ENCODE results near the gene TMEM158.

Gene TMEM158

DNA sequence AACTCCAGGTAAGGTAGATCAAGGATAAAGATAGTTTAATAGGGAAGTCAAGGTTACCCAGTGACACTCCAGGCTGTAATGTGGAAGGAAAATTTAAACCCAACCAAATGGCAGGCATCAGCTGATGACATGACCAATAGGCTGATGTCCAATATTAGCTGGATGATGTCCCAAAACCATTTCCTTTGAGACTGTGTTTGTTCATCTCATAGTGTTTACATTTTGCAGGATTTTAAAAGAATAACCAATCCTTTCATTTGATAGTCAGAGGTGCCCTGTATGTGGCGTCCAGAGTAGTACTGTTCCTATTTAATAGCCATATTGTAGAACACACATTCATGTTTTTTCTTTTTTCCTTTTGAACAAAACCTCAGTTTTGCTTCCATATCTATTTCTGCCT lies 23.3 kb upstream of the TMEM158 start:
- TF ChIP-seq RAD21 (IDR thresholded peaks at IDR 0.05; ENCODE audit: low read depth) (no peak), EGR1 (IDR thresholded peaks at IDR 0.05) (no peak), CEBPB (IDR thresholded peaks at IDR 0.05) (no peak), NFIC (IDR thresholded peaks at IDR 0.05) (no peak), YY1 (IDR thresholded peaks at IDR 0.05; ENCODE audit: low read depth) (no peak), ZBTB7A (IDR thresholded peaks at IDR 0.05; ENCODE audit: low read depth) (no peak), TAF1 (IDR thresholded peaks at IDR 0.05; ENCODE audit: low read depth) (no peak), CREB1 (IDR thresholded peaks at IDR 0.05; ENCODE audit: low read depth) (no peak), TCF12 (IDR thresholded peaks at IDR 0.05; ENCODE audit: low read depth) (no peak), TEAD4 (IDR thresholded peaks at IDR 0.05) (no peak)
- TF ChIP-seq, protein P1, sequence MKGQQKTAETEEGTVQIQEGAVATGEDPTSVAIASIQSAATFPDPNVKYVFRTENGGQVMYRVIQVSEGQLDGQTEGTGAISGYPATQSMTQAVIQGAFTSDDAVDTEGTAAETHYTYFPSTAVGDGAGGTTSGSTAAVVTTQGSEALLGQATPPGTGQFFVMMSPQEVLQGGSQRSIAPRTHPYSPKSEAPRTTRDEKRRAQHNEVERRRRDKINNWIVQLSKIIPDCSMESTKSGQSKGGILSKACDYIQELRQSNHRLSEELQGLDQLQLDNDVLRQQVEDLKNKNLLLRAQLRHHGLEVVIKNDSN (IDR thresholded peaks at IDR 0.05): no peak
- TF ChIP-seq, protein P2, sequence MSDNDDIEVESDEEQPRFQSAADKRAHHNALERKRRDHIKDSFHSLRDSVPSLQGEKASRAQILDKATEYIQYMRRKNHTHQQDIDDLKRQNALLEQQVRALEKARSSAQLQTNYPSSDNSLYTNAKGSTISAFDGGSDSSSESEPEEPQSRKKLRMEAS (IDR thresholded peaks at IDR 0.05): no peak

DNA sequence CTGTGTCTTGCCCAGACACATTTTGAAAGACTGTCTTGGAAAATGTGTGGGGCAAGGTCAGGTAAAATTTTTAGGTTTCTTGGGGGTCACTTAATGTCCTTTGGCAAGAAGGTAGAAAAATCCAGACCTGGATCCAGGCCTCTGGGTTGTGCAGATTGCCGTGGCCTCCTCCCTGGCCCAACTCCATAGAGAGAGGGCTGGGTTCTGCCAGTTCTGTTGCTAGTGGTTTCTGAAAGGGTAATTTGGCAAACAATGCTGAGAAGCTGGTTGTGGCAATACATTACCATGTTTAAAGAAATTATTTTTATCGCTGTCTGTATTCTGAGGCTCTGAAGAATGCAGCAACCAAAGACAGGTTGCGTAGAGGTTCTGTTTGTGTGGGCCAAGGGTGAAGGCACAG lies 20.2 kb upstream of the TMEM158 start:
- no peak for TF ChIP-seq EP300 (IDR thresholded peaks at IDR 0.05; ENCODE audit: borderline replicate concordance)
- TF ChIP-seq TAF1 (IDR thresholded peaks at IDR 0.05; ENCODE audit: low read depth): no peak
- TF ChIP-seq, protein P1 (IDR thresholded peaks at IDR 0.05): no peak
- no peak for TF ChIP-seq CREB1 (IDR thresholded peaks at IDR 0.05; ENCODE audit: low read depth)
- no peak for TF ChIP-seq RAD21 (IDR thresholded peaks at IDR 0.05; ENCODE audit: low read depth)
- no peak for TF ChIP-seq FOXM1 (IDR thresholded peaks at IDR 0.05; ENCODE audit: borderline replicate concordance, low read depth)
- no peak for TF ChIP-seq CEBPB (IDR thresholded peaks at IDR 0.05)
- no peak for TF ChIP-seq NFIC (IDR thresholded peaks at IDR 0.05)
- no peak for TF ChIP-seq EGR1 (IDR thresholded peaks at IDR 0.05)
- TF ChIP-seq YY1 (IDR thresholded peaks at IDR 0.05; ENCODE audit: low read depth): no peak

DNA sequence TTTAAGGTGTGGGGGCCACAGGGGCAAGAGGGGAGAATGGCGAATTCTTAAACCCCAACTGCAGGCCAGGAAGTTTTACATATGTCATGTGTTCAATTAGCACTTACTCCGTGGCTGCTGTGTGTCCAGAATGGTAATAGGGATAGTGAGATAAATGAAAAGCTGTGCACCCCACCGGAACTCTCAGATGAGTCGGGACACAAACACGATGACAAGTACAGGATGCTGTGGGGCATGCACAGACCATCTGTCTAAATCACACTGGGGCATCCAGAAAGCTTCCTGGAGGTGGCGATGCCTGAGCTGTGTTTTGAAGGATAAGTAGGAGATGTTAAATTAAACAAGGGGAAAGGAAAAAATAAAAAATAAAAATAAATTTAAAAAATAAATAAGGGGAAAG lies 18.3 kb upstream of the TMEM158 start:
- no peak for TF ChIP-seq TCF12 (IDR thresholded peaks at IDR 0.05; ENCODE audit: low read depth)
- no peak for TF ChIP-seq EP300 (IDR thresholded peaks at IDR 0.05; ENCODE audit: borderline replicate concordance)
- no peak for TF ChIP-seq RAD21 (IDR thresholded peaks at IDR 0.05; ENCODE audit: low read depth)
- TF ChIP-seq ZBTB7A (IDR thresholded peaks at IDR 0.05; ENCODE audit: low read depth): no peak
- TF ChIP-seq CREB1 (IDR thresholded peaks at IDR 0.05; ENCODE audit: low read depth): no peak
- TF ChIP-seq, protein P3, sequence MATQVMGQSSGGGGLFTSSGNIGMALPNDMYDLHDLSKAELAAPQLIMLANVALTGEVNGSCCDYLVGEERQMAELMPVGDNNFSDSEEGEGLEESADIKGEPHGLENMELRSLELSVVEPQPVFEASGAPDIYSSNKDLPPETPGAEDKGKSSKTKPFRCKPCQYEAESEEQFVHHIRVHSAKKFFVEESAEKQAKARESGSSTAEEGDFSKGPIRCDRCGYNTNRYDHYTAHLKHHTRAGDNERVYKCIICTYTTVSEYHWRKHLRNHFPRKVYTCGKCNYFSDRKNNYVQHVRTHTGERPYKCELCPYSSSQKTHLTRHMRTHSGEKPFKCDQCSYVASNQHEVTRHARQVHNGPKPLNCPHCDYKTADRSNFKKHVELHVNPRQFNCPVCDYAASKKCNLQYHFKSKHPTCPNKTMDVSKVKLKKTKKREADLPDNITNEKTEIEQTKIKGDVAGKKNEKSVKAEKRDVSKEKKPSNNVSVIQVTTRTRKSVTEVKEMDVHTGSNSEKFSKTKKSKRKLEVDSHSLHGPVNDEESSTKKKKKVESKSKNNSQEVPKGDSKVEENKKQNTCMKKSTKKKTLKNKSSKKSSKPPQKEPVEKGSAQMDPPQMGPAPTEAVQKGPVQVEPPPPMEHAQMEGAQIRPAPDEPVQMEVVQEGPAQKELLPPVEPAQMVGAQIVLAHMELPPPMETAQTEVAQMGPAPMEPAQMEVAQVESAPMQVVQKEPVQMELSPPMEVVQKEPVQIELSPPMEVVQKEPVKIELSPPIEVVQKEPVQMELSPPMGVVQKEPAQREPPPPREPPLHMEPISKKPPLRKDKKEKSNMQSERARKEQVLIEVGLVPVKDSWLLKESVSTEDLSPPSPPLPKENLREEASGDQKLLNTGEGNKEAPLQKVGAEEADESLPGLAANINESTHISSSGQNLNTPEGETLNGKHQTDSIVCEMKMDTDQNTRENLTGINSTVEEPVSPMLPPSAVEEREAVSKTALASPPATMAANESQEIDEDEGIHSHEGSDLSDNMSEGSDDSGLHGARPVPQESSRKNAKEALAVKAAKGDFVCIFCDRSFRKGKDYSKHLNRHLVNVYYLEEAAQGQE (IDR thresholded peaks at IDR 0.05; ENCODE audit: low read depth): no peak
- no peak for TF ChIP-seq CEBPB (IDR thresholded peaks at IDR 0.05)
- no peak for TF ChIP-seq NFIC (IDR thresholded peaks at IDR 0.05)
- TF ChIP-seq, protein P1 (IDR thresholded peaks at IDR 0.05): no peak
- no peak for TF ChIP-seq EGR1 (IDR thresholded peaks at IDR 0.05)
- TF ChIP-seq, protein P2 (IDR thresholded peaks at IDR 0.05): no peak
- TF ChIP-seq FOXM1 (IDR thresholded peaks at IDR 0.05; ENCODE audit: borderline replicate concordance, low read depth): no peak
- no peak for TF ChIP-seq TEAD4 (IDR thresholded peaks at IDR 0.05)
- TF ChIP-seq YY1 (IDR thresholded peaks at IDR 0.05; ENCODE audit: low read depth): no peak
- TF ChIP-seq TAF1 (IDR thresholded peaks at IDR 0.05; ENCODE audit: low read depth): no peak

DNA sequence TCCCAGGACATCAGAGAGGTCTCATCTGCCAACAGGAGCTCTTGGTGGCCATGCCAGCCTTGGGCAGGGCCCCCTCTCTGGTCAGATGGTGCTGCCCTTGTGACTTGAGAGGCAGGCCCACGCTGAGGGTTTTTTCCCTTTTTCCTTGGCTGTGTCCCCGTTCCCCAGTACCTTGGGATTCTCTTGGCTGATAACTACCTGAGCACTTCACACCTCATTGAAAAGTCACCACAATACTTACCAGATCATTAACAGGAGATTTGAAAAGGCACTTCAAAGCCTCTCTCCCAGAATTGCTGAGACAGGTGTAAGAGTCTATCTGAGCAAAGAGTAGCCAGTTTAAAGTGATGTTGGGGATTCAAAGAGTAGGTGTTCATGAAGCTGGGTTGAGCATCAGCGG lies 15.1 kb upstream of the TMEM158 start:
- no peak for TF ChIP-seq FOXM1 (IDR thresholded peaks at IDR 0.05; ENCODE audit: borderline replicate concordance, low read depth)

DNA sequence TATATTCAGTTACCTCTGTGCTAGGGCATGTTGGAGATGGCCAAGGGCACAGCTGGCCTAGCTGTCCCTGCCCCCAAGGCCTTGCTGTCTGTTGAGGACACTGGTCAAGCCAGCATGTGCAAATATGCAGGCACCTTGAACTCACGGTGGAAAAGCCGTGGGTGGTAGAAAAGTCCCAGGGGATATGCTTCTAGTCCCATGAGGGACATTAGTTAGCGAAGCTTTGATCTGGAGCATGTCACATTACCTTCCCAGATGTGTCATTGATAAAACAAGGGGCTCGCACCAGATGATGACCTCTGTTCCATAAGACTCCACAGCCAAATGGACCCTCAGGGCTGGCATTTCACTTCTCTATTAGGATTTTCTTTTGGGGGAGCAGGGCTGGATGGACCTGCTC lies 14.2 kb upstream of the TMEM158 start:
- TF ChIP-seq, protein P1 (IDR thresholded peaks at IDR 0.05): no peak
- no peak for TF ChIP-seq CEBPB (IDR thresholded peaks at IDR 0.05)
- TF ChIP-seq, protein P3 (IDR thresholded peaks at IDR 0.05; ENCODE audit: low read depth): no peak
- TF ChIP-seq TCF12 (IDR thresholded peaks at IDR 0.05; ENCODE audit: low read depth): no peak
- no peak for TF ChIP-seq NFIC (IDR thresholded peaks at IDR 0.05)
- no peak for TF ChIP-seq TAF1 (IDR thresholded peaks at IDR 0.05; ENCODE audit: low read depth)
- TF ChIP-seq EP300 (IDR thresholded peaks at IDR 0.05; ENCODE audit: borderline replicate concordance): no peak
- TF ChIP-seq, protein P2 (IDR thresholded peaks at IDR 0.05): no peak
- no peak for TF ChIP-seq YY1 (IDR thresholded peaks at IDR 0.05; ENCODE audit: low read depth)
- TF ChIP-seq ZBTB7A (IDR thresholded peaks at IDR 0.05; ENCODE audit: low read depth): no peak
- no peak for TF ChIP-seq FOXM1 (IDR thresholded peaks at IDR 0.05; ENCODE audit: borderline replicate concordance, low read depth)
- no peak for TF ChIP-seq TEAD4 (IDR thresholded peaks at IDR 0.05)
- TF ChIP-seq CREB1 (IDR thresholded peaks at IDR 0.05; ENCODE audit: low read depth): no peak
- TF ChIP-seq RAD21 (IDR thresholded peaks at IDR 0.05; ENCODE audit: low read depth): no peak
- no peak for TF ChIP-seq EGR1 (IDR thresholded peaks at IDR 0.05)
